GM18519 (cell line): ENCODE measurements around the gene KRTAP5-2.
"Not testable (repeated sequence)": the region's sequence is repeated elsewhere in the genome, so short reads cannot be mapped to it uniquely, and the experiment has no call there.

ENCODE experiments used
- ATAC-seq: cut with Tn5 transposase; IDR thresholded peaks from one replicate; pipeline ENCODE4 v1.9.1; 2021; ENCODE audit warnings: mild to moderate bottlenecking, moderate library complexity; ENCODE audit not compliant: unreplicated experiment, low FRiP score

KRTAP5-2 gene

GRCh38 chr11:1597994-1598380 is at the start of gene KRTAP5-2:
Gene KRTAP5-2, minus strand, starts transcription at chr11:1598294. Its CDS starts 44 bp downstream, at chr11:1598250.
- ATAC-seq = no peak

DNA sequence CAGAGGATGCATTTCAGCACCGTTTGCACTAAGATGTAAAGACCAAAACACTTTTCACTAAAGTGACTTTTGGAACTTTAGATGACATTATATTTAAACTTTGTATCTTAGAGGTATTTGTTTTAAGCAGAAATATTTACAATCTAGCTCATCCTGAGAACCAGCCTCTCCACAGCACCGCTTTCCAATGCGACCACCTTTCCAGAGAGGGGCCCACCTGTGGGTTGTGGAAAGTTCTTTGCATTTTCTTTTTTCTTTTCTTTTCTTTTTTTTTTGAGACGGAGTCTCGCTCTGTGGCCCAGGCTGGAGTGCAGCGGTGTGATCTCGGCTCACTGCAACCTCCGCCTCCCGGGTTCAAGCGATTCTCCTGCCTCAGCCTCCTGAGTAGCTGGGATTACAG is 48.4 kb upstream of the KRTAP5-2 start:
- ATAC-seq = not testable (repeated sequence)

DNA sequence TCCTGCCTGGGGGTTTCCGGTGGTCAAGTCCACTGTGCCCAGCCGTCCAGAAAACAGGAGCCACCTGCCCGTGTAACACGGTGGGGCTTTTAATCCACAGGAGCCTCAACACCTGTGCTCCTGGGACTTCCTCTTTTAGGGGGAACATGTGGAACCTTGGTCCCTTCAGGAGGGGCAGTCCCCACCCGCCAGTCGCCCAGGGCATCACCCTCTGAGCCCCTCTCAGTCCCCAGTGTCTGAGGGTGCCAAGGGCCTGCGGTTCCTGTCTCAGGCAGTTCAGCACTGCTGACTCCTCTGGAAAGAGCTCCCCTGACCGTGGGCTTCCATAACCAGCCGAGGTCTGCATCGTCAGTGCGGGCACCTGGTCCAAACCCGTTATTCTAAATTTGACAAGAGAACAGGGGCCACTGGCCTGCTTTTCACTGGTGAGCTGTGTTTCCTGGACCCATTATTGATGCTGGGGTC is 47.3 kb upstream of the KRTAP5-2 start:
- ATAC-seq = no peak

DNA sequence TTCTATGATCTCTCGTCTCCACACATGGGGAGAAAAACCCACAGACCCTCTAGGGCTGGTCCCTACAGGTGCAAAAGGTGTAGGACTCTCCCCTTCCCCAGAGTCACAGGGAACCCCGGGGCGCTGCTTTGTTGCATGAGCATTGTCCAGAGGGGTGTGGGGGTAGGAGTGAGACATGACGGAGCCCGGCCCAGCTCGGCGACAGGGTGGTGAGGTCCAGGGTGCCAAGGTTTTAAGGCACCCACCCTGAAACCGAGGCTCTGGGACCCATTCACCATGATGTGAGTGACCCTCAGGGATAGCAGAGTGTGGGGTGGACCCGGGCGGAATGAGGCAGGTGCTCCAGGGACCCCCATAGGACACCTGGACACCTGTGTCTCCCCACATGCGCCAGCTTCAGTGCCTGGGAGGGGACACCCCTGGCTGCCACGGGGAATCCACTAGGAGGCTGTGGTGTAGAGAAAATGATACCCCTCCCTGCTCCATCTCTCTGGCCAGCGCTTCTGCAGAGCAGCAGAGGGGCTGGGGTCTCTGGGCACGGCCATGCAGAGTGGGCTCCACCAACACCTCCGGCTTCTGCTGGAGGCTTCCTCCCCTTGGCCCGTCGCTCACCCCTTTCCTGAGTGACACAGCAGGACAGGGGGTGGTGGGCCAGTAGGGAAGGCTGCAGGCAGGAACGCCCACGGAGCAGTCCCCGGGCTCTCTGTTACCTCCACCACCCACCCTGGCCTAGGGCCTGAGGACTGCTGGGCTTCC is 46.7 kb upstream of the KRTAP5-2 start:
- no peak for ATAC-seq

DNA sequence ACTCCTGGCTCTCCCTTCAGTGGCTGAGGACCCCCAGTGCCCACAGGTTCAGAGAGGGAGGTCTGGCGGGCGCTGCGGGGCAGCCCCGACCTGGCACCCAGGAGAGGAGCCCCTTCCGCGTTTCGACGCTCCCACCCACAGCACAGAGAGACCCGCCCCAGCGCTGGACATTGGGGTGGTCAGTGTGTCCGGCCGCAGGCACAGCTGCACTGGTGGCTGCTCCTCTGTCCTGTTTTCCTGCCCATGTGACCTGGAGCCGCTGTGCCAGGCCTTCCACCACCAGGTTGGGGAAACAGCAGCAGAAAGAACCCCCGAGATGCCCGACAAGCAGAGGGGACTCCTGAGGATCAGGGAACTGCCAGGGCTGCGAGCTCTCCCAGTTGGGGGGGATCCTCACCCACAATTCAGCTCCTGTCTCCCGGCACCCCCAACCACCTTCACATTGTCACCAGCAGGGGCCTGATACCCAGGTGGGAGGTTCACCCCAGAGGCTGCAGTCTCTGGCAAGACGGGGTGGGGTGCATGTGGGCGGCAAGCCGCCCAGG is 45.1 kb upstream of the KRTAP5-2 start:
- no peak for ATAC-seq

GRCh38 chr11:1642288-1643145 is 44.4 kb upstream of the KRTAP5-2 start:
- no peak for ATAC-seq

- ATAC-seq = no peak
Observed at GRCh38 chr11:1641096-1641495, 43.0 kb upstream of the KRTAP5-2 start.

GRCh38 chr11:1640076-1640946 is 42.2 kb upstream of the KRTAP5-2 start:
- ATAC-seq = no peak

DNA sequence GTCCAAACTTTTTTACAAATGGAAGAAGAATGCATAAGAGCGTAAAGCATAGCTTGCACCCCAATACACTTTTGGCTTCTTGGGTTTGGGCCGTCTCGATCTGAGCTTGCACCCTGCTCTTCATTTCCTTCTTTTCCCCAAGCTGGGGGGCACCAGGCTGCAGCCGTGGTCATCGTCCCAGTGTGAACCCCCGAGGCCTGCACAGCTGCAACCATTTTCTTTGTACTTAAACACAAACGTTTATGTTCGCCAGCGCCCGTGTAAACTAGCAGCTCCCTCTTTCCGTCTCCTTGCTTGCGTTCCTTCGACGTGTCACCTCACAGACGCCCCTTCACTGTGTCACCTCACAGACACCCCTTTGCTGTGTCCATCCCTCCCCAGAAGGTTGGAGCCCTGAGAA is 41.6 kb upstream of the KRTAP5-2 start:
- ATAC-seq = no peak

- ATAC-seq = no peak
Observed at GRCh38 chr11:1639102-1639620, 41.1 kb upstream of the KRTAP5-2 start.

DNA sequence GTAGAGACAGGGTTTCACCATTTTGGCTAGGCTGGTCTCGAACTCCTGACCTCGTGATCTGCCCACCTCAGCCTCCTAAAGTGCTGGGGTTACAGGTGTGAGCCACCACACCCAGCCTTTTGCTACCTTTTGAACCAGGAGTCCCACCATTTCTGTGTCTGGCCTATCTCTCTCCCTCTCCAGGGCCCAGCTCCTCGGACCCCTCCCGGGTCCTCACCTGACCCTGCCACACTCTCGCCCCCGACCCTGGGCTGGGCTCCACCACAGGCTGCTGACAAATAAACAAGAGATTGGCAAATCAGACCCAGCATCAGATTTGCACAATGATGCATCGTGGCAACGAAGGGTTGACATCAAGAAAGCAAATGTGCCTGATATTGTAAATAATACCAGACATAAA is 40.2 kb upstream of the KRTAP5-2 start:
- no peak for ATAC-seq

DNA sequence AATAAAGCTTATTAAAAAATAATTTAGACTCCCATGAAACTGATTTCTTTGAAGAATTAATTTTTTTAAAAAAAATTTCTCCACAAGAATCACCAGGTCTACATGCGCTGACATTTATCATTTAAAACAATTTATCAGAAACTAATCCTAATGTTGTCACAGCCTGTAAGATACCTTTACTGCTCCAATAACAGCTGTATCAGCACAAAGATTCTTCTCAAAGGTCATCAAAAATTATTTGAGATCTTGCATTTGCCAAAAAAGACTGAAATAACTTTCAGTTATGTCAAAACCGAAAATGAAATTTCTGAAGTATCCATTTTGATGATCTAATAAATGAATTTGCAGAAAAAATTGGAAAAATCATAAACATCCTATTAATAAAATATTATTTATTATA is 39.5 kb upstream of the KRTAP5-2 start:
- ATAC-seq = no peak

DNA sequence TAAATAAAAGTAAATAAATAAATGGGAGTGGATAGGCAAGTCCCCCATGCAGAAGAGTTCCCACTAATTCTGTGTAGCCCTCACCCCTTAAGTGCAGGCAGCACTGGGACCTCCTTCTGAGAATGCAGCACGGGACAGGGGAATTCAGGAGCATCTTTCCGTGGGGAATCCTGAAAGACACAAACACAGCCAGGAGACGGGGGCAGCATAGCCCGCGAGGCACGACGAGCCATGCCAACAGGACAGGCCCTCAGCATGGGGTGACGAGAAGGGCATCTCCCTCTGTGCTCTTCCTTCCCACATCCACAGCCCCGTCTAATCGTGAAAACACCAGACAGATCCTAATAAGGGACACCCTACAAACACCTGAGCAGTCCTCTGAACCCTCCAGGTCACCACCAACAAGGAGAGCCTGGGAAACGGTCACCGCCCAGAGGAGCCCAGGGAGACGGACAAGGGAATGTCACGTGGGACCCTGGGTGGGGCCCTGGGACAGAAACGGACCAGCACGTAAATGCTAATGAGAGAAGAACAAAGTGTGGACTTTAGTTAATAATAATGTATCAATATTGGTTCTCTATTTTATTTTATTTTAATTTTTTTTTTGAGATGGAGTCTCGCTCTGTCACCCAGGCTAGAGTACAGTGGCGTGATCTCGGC is 38.3 kb upstream of the KRTAP5-2 start:
- ATAC-seq = no peak

DNA sequence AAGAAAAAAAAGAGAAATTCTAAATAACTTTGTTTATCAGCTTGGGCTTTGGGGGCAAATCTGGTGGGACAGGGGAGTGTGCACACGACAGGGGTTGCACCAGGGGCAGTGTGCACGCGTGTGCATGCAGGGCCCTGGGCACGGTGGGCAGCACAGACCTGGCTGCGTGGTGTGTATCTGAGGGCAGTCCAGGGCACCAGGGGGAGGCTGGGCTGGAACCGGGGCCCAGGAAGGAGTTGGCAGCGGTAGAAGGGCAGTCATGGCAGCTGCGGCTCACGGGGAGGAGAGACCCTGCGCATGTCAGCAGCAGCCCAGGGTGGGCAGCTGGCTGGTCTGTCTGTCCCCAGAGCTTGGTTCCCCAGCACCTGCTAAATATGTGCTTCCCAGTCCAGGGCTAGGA is 35.8 kb upstream of the KRTAP5-2 start:
- no peak for ATAC-seq

- ATAC-seq = no peak
Observed at GRCh38 chr11:1632053-1632714, 34.1 kb upstream of the KRTAP5-2 start.

DNA sequence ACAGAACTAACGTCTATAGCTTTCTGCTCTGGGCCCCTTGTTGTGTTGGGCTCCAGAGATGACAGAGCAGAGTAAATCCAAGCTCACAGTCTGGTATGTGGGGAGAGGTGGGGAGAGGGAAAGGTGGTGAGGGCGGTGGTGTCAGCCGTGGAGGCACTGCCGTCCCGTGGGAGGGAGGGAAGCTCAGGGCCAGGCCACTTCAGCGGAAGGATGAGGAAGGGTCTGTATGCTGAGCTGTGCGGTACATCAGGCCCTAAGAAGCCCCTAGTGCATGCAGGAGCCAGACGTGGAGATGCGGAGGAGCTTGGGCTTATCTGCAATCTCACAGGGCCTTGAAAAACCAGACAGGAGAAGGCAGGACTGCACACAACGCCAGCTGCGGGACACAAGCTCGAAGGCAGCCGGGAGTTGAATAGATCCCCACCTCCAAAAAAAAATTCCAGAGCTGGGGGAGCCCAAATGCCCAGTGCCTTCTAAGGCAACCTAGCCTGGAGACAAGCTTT is 33.0 kb upstream of the KRTAP5-2 start:
- ATAC-seq = no peak

GRCh38 chr11:1630271-1630670 is 32.2 kb upstream of the KRTAP5-2 start:
- ATAC-seq = no peak

GRCh38 chr11:1629326-1630185 is 31.5 kb upstream of the KRTAP5-2 start, which contains the start of gene KRTAP5-5:
Gene KRTAP5-5, plus strand, starts transcription at chr11:1629775. Its CDS starts 66 bp downstream, at chr11:1629841.
- ATAC-seq = no peak
